AG08396 (cell line): Measurements from ENCODE around the gene ARMC6.

Source experiments
- DNase-seq: peaks from one replicate; pipeline ENCODE4 v3.0.0; 2012; ENCODE audit warnings: low spot score, mixed read lengths

ARMC6 gene

DNA sequence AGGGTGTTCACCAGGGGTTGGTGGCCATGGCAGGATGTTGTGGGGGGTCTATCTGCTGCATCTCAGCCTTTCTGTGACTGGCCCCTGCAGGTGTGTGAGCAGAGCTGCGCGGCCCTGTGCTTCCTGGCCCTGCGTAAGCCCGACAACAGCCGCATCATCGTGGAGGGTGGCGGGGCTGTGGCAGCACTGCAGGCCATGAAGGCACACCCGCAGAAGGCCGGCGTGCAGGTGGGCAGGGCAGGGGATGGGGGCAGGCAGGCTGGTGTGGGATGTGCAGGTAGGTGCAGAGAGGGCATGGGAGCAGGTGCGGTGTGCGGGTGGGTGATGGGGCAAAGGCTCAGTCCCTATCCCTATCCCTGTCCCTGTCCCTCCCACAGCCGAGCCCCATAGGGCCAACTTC, 22.3 kb downstream of the ARMC6 start:
- no peak for DNase-seq

GRCh38 chr19:19056636-19057275, 23.4 kb downstream of the ARMC6 start:
- DNase-seq = no peak

GRCh38 chr19:19057317-19057716, 23.9 kb downstream of the ARMC6 start:
- DNase-seq = no peak

DNA sequence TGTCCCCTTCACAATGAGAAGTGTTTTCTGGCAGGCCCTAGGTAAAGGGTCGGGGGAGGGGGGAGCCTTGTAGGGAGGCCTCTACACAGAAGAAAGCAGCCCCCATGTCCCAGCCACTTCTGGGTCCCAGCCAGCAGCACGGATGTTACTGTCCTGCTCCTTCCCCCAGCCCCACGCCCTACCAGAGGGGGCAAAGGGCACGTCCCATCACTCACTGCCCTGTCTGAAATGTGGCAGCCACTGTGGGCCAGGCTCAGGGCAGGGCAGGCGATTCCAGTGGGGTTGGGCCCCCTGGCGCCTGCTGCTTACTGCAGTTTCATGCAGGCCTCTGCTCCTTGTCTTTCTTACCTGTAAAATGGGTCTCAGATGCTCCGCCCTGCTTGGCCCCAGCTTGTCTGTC, 24.3 kb downstream of the ARMC6 start:
- DNase-seq = no peak

DNA sequence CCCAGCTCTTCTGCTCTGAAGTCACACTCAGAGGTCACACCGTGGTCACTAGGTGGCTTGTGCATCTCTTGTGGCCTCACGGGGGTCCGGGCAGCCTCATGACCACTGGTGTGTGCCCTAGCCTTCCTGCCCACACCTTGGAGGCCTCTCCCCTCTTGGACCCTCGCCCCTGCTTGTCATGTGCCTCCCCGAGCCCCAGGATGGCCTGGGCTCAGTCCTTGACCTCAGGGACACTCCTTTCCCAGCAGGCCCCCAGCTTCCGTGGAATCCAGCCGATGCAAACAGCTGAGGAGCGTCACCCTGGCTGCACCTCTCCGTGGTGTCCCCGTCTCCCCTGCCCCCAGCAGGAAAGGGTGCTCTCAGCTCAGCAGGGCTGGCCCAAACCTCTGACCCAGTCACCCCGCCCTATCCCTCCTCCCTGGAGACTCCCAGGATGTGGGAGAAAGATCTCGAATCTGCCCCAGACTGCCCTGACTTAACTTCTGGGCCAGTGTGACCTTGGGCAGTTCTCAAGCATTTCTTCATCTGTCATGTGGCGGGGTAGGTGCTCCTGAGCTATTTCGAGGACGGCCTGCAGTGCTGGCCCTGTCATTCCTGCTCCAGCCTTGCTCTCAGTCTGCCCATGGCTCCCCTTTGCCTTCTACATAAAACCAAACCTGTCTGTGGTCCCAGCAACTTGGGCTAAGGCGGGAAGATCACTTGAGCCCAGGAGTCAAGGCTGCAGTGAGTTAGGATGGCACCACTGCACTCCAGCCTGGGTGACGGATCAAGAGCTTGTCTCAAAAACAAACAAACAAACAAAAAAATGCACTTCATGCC, 25.8 kb downstream of the ARMC6 start:
- DNase-seq = no peak

GRCh38 chr19:19059837-19060611, 26.6 kb downstream of the ARMC6 start:
- DNase-seq = no peak

DNA sequence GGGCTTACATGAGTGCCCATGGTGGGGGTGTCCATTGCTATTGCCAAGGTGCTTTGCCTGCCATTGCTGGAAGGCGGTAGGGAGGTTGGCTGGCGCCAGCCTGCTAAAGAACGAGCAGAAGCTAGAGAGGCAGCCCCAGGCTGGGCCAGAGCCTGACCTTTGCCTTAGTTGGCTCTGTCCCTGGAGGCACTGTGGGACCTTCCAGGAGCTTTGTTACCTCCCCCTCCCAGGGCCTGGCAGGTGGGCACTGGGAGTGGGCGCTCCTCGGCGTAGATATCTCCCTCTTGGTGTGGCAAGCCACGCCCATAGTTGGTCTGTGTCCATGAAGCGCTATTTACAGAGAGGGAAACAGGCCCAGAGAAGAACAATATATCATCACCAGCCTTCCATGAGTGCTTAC, 28.1 kb downstream of the ARMC6 start:
- DNase-seq = no peak

GRCh38 chr19:19062454-19063182, 29.2 kb downstream of the ARMC6 start:
- peak; percentile 54 for DNase-seq

DNA sequence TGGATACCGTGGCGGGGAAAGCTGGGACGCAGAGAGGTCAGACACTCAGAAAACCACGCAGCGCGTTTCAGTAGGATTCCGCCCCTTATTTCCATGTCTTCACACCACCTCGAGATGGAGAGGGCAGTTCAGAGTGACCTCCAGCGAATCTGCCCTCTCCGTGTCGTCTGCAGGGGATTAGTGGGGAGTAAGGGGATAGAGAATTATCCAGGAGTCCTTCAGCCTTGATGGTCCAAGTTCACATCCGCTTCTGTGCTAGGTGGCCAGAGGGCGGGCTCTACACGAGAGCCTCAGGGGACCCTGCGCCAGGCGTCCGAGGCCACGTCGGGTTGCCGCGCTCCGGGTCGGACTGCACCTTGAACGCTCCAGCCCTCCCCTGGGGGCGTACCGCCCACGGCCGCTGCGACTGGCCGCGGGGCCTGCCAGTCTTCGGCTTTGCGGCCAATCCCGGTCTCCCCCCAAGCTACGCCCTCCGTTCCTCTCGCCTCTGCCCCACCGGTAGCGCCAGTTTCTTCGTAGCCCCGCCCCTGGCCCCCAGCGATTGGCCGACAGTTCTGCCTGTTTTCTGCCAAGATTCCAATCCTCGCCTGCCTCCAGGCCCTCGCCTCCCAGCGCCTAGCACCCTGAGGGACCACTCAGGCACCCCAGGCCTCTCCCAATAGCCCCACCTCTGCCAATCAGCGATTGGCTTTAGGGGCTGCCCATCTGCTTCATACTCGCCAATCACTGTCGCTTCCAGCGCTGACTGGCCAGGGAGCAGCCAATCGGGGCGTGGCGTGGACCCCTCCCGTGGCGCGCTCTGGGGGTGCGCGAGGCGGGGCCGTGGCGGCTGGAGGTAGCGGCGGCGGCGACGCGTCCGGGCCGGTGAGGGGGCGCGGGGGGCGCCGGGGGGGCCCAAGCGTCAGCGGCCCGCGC, 30.0 kb downstream of the ARMC6 start, which contains the start of gene SLC25A42:
SLC25A42 (plus strand) TSS at position 812 of the 915 bp plus-strand sequence. CDS start 32,131 bp downstream, outside the sequence.
- DNase-seq = peak; percentile 100

DNA sequence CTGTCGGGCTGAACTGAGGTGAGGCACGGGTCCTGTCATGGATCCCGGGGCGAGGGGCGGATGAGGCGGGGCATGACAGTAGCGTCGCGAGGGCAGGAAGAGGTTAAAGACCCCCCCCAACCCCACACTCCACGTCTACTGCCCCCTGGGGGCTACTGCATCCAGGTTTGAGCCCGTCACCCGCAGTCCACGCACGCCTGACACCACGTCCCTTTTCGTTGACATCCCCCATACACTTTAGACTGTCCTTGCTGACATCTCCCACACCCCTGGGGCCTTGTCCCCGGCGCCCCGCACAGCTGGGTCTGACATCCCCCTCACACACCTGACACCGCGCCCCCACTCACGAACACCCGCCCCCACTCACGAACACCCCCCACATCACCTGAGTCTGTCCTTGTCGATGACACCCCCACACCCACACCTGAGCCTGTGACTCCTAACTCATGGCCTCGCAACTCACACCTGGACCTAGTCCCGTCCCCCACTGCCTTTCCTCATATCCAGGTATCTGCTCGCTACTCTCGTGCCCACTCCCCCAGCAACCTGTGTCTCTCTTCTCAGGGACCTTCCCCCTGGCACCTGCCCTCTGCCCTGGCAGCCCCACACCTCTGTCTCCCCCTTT, 30.8 kb downstream of the ARMC6 start:
- no peak for DNase-seq

DNA sequence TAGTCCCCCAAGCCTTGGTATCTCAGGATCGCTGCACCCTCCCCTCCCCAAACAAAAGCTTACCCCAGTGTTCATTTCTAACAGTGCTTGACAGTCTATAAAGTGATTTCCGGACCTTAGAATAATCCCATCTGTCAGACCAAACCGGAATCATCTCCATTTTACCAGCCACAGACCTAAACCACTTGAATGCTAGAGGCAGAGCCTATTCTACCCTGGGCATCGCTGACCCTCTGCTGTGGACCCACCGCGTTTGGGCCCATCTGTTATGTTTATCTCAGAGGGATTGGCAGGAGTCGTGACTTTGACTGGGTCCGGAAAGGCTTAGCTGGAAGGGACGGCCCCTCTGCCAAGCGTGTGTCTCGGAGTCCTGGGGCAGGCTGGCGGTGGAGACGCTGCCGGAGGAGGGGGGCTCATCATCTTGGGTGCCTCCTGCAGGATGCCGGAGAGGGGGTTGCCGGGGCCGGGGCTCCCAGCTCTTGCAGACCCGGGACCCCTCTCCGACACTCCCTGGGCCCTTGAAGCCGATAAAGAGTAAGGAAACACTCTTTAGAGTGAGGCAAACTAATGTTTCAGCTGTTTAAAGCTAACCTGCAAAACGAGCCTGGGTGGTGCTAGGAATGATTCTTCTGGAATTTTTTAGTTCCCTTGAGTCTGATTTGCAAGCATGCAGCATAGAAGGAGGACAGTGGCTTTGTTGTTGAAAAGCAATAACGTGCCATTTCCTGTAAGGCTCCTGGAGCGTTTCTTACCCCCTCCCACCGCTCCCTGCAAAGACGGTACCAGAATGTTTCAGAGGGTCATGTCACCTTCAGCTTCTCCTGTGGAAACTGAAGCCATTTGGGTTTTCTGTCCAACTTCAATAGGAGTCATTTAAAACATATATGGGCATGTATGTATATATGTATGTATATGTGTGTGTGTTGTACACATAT, 31.7 kb downstream of the ARMC6 start:
- DNase-seq = peak; percentile 36

- DNase-seq = no peak
Measured at GRCh38 chr19:19067276-19068072, 34.1 kb downstream of the ARMC6 start.

DNA sequence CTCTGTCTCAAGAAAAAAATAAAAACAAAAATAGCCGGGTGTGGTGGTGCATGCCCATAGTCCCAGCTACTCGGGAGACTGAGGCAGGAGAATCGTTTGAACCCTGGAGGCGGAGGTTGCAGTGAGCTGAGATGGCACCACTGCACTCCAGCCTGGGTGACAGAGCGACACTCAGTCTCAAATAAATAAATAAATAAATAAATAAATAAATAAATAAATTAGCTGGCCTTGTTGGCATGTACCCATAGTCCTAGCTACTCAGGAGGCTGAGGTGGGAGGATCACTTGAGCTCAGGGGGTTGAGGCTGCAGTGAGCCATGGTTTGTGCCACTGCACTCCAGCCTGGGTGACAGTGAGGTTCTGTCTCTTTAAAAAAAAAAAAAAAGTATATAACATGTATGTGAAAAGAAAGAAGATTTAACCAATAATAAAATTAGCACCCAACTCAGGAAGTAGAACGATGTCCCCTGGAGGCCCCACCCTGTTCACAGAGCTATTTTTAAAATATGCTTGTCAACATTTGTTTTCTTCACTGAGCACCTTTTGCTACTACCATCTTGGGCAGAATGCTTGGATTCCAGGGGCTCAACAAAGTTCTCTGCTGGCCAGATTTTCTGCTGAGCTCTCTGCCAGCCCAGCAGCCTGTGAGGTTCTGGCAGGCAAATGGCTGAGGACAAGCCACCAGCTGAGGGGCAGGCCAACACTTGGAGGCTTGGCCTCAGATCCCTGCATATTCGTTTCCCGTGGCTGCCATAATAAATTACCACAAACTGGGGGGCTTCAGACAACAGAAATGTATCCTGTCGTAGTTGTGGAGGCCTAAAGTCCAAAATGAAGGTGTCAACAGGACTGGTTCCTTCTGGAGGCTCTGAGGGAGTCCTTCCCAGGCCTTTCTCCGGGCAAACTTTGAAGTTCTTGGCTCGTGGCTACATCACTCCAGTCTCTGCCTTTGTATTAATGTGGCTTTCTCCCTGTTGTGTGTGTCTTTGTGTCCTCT, 35.6 kb downstream of the ARMC6 start:
- DNase-seq = no peak

DNA sequence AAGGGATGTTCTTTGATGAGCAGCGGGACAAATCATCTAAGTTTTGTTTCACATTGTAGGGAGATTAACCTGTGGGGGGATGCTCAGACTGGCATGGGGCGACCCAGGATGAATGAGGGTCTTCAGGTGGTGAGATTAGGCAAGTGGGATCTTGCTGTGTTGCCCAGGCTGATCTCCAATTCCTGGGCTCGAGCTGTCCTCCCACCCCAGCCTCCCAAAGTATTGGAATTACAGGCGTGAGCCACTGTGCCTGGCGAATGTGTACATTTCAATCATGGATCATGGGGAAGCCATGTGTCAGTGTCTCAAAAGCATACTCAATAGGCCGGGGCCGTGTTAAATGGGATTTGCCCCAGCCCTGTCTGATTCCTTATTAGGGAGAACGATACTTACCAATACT, 38.5 kb downstream of the ARMC6 start:
- DNase-seq = no peak

DNA sequence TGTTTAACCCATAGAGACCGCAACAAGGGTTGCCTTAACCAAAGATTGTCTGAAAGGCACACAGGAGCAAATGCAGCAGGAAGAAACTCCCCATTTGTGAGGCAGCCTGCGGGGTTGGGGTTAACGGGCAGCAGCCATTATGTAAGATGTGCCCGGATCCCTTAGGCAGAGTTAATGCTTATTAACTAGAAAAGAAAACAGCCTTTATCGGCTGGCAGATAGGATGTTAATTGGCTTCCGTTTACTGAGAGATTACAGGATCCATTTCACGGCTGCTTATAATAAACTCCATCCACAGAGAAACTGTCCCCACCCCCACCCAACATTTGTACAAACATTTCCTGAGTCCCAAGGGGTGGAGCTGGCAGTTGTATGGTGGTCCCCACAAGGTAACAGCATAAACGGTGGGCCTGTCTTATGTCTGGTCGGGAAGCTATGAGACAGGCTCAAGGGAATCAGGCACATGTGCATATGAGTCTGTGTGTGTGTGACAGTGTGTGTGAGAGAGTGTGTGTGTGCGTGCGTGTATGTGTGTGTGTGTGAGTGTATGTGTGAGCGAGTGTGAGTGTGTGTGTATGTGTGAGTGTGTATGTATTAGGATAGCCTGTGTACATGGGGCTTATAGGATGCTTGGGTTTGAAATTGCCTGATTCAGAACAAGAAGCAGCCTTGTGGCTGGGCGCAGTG, 40.9 kb downstream of the ARMC6 start:
- no peak for DNase-seq

GRCh38 chr19:19075126-19075525, 41.7 kb downstream of the ARMC6 start:
- DNase-seq = no peak

GRCh38 chr19:19076476-19076875, 43.1 kb downstream of the ARMC6 start:
- no peak for DNase-seq
